Left renal pelvis (tissue), 4 donors: ENCODE data around the gene ALDH1A3. TPM values are rescaled to one million over a fixed set of nuclear protein-coding genes. Genes with fewer than 3 reads are reported as not detected.

ENCODE experiments used
- DNase-seq, 4 donors: peaks; one replicate each; pipeline ENCODE4 v3.0.0-alpha.2; 2013; ENCODE audit warnings: low read depth in 4 of 4, low spot score in 3 of 4
- polyA plus RNA-seq, 4 donors: library from polyadenylated mRNA; unstranded; fragments of 120-200 nt; gene quantifications; one replicate each; pipeline ENCODE4 v1.2.1, GENCODE V29; 2013; ENCODE audit not compliant: insufficient read length in 4 of 4

Gene ALDH1A3
- polyA plus RNA-seq, 4 donors: 5.6 to 43.3 (median 6.6) TPM

DNA sequence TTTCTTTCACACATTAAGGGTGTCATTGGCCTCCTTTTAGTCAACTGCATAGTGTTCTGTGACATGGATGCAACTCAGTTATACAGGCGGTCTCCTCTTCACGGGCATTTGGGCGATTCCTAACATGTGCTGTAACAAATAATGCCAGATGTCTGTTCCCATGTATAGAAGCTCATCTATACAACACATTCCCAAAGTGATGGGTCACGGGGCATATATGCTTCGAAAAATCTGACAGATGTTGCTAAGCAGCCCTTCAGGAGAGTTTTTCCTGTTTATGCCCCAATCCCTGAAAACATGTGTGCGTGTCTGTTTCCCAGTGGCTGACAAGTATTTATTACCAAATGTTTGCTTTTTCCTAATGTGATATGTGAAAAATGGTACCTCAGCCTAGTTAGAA lies 65.4 kb downstream of the ALDH1A3 start:
- DNase-seq: no peak

DNA sequence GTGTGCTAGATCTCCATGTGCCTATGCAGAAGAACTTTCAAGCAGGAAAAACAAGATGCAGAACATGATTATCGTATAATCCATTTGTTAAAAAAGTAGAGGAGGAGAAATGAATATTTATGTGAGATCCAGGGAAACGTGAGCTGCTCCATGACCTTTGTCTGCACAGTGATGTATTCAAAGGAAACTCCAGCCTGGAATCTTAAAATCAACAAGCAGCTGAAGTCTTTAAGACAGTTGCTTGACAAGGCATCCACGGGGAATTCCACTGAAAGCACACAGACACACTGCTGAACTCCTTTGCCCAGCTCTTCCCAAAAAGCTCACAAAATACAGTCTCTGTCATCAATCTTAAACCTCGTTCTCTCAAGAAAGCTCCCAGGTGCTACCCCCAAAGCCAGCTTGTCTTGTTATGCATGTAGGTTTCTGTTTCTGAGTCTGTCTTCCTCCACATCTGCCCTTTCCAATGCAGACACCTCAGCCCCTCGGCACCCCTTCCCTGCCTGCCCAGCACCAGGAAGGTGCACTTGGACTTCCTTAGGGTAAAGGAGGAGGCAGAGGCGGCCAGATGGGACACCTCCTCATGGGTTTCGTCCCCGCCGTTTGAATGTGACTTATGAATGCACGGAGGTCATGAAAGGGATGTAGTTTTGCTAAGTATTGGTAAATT lies 68.3 kb downstream of the ALDH1A3 start:
- DNase-seq: no peak

DNA sequence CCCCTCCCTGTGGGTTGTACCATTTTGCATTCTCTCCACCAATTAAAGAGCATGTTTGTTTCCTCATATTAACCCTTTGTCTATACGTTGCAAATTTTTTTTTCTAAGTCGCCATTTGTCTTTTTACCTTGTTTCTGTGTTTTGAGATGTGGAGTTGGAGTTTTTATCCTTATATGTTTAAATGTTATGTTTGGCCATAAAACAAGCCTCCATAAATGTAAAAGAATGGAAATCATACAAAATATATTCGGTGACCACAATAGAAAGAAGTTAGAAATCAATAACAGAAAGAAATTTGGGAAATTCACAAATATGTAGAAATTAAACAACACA lies 68.8 kb downstream of the ALDH1A3 start:
- no peak for DNase-seq

DNA sequence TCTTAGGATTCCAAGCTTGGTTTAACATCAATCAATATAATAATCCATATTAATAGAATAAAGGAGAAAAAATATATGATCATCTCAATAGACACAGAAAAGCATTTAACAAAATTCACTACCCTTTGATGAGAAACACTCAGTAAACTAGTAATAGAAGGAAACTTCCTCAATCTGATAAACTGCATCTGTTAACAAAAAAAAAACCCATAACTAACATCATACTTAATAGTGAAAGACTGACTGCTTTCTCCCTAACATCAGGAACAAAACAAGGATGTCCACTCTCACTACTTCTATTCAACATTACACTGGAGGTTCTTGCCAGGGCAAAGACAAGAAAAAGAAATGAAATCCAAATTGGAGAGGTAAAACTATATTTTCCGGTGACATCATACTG lies 70.1 kb downstream of the ALDH1A3 start:
- no peak for DNase-seq

DNA sequence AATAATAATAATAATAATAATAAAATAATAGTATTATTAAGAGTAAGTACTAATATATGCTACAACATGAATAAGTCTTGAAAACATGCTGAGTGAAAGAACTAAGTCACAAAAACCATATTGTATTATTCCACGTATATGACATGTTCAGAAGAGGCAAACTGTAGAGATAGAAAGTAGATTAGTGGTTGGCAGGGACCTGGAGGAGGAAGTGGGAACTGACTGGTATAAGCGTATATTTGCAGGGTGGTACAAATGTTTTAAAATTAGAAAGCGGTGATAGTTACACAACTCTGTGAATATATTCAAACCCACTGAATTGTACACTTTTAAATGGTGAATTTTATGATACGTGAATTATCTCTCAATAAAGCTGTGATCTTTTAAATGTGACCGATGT lies 72.3 kb downstream of the ALDH1A3 start:
- DNase-seq: no peak

DNA sequence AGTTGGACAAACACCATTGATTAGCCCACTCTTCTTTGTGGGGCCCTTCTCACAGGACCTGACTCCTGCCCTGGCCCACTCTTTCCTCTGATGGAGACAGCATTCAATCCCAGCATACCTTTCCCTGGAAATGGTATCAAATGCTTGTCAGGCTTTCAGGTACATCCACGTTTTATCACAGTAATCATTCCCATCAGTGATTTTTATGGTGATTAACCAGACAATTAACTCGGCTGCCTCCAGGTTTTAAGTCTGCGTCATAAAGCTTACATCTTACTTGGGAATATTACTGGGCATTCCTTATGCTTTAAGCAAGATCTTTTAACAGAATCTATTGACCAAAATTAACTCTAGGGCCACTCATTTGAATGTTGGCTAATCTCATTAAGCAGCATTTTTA lies 72.9 kb downstream of the ALDH1A3 start:
- DNase-seq: no peak

DNA sequence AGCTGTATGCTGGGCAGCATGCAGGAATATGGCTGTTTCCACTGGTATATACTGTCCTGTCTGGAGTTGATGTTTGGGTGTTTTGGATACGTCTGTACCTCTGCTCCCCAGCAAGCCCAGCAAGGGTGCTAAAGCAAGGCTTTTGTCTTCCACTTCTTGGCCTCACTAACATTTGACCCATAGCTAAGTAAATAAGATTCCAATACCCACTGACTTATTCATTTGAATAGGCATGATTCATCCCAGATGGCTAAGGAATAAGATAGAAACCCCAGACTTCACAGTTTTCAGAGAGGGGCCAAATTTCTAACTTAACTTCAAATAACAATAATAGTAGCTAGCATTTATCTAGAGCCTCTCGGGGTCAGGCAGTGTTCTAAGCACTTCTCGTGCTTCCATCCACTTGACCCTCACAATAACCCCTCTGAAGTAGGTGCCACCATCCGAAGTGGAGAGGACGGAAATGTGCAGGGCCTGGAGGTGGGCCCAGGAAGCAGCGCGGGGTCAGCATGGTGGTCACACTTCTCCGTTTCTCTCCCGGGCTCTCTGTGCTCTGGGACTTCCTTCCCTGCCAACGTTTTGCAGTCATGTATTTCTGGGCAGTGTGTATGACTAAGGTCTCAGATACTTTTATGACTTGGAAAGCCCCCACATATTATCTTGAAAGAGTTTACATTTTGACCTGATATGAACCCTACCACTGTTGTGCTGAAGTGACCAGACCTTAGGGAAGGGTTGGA lies 78.9 kb downstream of the ALDH1A3 start:
- no peak for DNase-seq

DNA sequence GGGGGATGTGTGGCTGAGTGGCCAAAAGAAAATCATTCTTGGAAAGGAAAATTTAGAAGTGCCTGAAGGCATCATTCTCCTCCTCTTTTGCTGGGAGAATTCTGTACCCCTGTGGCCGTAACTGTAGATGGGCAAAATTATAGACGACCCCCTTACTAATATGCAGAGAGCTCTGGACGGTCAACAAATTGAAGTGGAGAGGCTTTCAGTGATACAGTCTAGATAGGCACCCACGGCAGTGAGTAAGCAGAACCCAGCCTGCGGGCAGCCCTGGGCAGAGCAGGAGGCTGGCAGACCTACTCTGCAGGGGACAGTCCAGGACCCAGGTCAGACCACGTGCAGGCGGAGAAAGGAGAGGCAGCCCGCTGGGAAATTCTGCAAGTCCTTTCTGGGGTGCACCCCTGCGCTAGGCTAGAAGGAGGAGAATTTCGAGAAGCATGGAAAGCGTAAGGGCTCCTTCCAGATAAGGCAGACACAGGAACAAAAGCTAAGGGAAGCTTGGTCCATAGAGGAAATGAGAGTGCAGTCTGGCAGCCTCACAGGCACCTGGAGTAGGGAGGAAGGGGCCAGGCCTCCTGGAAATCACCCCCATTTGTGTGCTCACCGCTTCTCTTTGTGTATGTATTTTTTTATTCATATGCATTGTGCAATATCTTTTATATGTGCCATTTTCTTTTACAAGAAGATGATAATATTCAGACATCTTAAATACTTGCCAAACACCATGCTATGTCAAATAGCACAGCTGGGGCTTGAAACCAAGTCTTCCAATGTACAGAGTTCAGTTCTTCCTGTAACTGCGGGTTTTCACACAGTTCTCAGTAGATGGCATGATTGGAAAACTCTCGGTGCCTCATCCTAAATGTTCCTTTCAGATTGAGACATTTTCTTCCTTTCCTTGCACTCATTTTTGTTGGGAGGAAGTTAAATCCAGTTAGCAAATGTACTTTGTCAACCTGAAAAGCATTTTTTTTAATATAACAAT lies 79.7 kb downstream of the ALDH1A3 start:
- DNase-seq: no peak

Other genes with a start within 250 kb of the ALDH1A3 start
- 1 to 10 TPM; 2.3 to 6.6 (median 4.0) TPM for gene LRRK1, start 39.5 kb downstream of the ALDH1A3 start, polyA plus RNA-seq